ENCODE results near the gene HLA-DPB1. TPM values are rescaled to one million over a fixed set of nuclear protein-coding genes. Genes with fewer than 3 reads are reported as not detected.

Gene HLA-DPB1
- total RNA-seq, 1 experiment from 2014 or later: not detected

- Histone ChIP-seq H3K27ac (ENCODE audit: low read length) (no peak overlapping the region), H3K9me2 (replicated peaks; ENCODE audit: low read length) (no peaks in the 10 kb centered on the region), H3K27me3 (ENCODE audit: low read length) (peaks cover 38% of the 10 kb centered on the region), H4K20me1 (ENCODE audit: low read length) (no peaks in the 10 kb centered on the region), H3F3A (ENCODE audit: low read length, unreplicated experiment) (no peaks in the 10 kb centered on the region), H3K36me3 (ENCODE audit: low read depth, low read length) (no peaks in the 10 kb centered on the region), H3K4me3 (ENCODE audit: low read length) (no peak overlapping the region), H3K79me2 (ENCODE audit: low read length) (no peaks in the 10 kb centered on the region), H3K9me3 (ENCODE audit: low read length) (no peaks in the 10 kb centered on the region), H3K4me2 (ENCODE audit: low read length) (no peak overlapping the region), H3K4me1 (ENCODE audit: insufficient read depth, low read length) (no peaks in the 10 kb centered on the region), H3K9ac (ENCODE audit: low read length) (no peak overlapping the region), H2AFZ (ENCODE audit: low read length) (no peak overlapping the region)
- TF ChIP-seq CTCF (conservative IDR thresholded peaks at IDR 0.05; ENCODE audit: low read depth, low read length) (no peak), EZH2phosphoT487 (IDR thresholded peaks at IDR 0.05; ENCODE audit: borderline replicate concordance, low read length) (no peak), EZH2 (IDR thresholded peaks at IDR 0.05; ENCODE audit: low read length, unreplicated experiment) (no peak)
- ChIA-PET POLR2A (ENCODE audit: unreplicated experiment) (no interaction called here), CTCF (no interaction called here)
- no TSS peak for BruUV-seq (replicated peaks)
- no peak for ATAC-seq
- intact Hi-C loops (cut with micrococcal nuclease): no loop called here
- no peak for DNase-seq
These were observed 32.5 kb downstream of the HLA-DPB1 start for GRCh38 chr6:33108307-33108706.

- H3K4me3 ChIP-seq (ENCODE audit: low read length): no peak overlapping the region
These were observed 36.4 kb downstream of the HLA-DPB1 start for GRCh38 chr6:33112148-33112547.

More at GRCh38 chr6:33112148-33112547, 36.4 kb downstream of the HLA-DPB1 start:
- Histone ChIP-seq H3K27ac (ENCODE audit: low read length) (no peak overlapping the region), H3K36me3 (ENCODE audit: low read depth, low read length) (no peaks in the 10 kb centered on the region), H3K9ac (ENCODE audit: low read length) (no peak overlapping the region), H3K79me2 (ENCODE audit: low read length) (no peaks in the 10 kb centered on the region), H4K20me1 (ENCODE audit: low read length) (no peaks in the 10 kb centered on the region), H3F3A (ENCODE audit: low read length, unreplicated experiment) (no peaks in the 10 kb centered on the region), H3K4me1 (ENCODE audit: insufficient read depth, low read length) (no peaks in the 10 kb centered on the region), H3K27me3 (ENCODE audit: low read length) (peaks cover 67% of the 10 kb centered on the region), H3K4me2 (ENCODE audit: low read length) (no peak overlapping the region), H2AFZ (ENCODE audit: low read length) (no peak overlapping the region), H3K9me3 (ENCODE audit: low read length) (no peaks in the 10 kb centered on the region), H3K9me2 (replicated peaks; ENCODE audit: low read length) (no peaks in the 10 kb centered on the region)
- DNase-seq: peak; percentile 51
- intact Hi-C loops (cut with micrococcal nuclease): no loop called here
- ChIA-PET CTCF (interaction anchor here (0.6 kb wide), 1 partner anchor 286 kb away, joined by 3 read pairs; no protein-coding TSS in a partner anchor), POLR2A (ENCODE audit: unreplicated experiment) (no interaction called here)
- no peak for TF ChIP-seq EZH2 (IDR thresholded peaks at IDR 0.05; ENCODE audit: low read length, unreplicated experiment)
- TF ChIP-seq EZH2phosphoT487 (IDR thresholded peaks at IDR 0.05; ENCODE audit: borderline replicate concordance, low read length): no peak
- no peak for TF ChIP-seq CTCF (conservative IDR thresholded peaks at IDR 0.05; ENCODE audit: low read depth, low read length)
- ATAC-seq: peak; percentile 90
- no TSS peak for BruUV-seq (replicated peaks)
